ENCODE measurements around the gene TAF4B.
"Not testable (repeated sequence)": the region's sequence is repeated elsewhere in the genome, so short reads cannot be mapped to it uniquely, and the experiment has no call there.

TAF4B gene

DNA sequence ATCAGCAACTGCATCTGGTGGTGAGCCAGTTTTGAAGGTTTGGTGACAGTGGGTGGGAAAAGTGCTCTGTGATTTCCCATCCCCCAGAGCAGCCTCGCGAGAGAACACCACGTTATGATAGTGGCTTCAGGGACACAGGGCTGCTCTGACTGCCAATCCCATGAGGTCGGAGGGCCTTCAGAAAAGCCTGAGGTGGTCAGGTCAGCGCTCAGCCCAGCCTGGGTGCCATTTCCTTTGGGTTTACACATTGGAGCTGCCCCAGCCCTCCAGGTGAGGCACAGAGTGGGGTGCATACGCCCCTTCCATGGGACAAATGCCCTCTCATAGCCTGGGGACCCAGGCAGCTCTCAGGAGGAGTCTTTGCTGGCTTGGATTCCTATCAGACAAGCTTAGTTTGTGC is 195.3 kb downstream of the TAF4B start:
- TF ChIP-seq TAF1 (IDR thresholded peaks at IDR 0.05; ENCODE audit: borderline replicate concordance, low read depth, low read length): no peak
- no peak for TF ChIP-seq POLR2A (IDR thresholded peaks at IDR 0.05; ENCODE audit: low read depth, low read length)
- no peak for TF ChIP-seq POLR2AphosphoS5 (IDR thresholded peaks at IDR 0.05; ENCODE audit: low read depth, low read length)
- DNase-seq (ENCODE audit: insufficient read length) (no peak), FAIRE-seq (no peak)

DNA sequence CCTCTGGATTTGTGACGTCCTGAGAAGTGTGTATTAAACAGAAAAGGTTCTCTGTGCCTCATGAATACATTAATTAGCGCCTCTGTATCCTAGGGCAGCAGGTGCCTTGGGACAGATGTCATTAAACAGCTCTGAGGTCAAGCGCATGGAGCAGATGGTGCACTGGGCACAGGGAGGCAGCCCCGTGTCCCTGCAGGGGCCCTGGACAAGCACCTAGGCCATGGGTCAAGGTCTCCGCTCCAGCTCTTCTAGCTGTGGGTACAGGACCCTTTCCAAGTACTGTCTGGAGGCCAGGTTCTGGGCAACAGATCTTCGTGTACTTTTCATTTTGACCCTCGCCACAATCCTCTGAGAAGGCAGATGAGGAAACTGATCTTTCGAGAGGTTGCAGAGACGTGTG is 195.7 kb downstream of the TAF4B start:
- DNase-seq (ENCODE audit: insufficient read length) (no peak), FAIRE-seq (no peak)
- TF ChIP-seq TAF1 (IDR thresholded peaks at IDR 0.05; ENCODE audit: borderline replicate concordance, low read depth, low read length) (no peak), POLR2AphosphoS5 (IDR thresholded peaks at IDR 0.05; ENCODE audit: low read depth, low read length) (no peak), POLR2A (IDR thresholded peaks at IDR 0.05; ENCODE audit: low read depth, low read length) (no peak)

DNA sequence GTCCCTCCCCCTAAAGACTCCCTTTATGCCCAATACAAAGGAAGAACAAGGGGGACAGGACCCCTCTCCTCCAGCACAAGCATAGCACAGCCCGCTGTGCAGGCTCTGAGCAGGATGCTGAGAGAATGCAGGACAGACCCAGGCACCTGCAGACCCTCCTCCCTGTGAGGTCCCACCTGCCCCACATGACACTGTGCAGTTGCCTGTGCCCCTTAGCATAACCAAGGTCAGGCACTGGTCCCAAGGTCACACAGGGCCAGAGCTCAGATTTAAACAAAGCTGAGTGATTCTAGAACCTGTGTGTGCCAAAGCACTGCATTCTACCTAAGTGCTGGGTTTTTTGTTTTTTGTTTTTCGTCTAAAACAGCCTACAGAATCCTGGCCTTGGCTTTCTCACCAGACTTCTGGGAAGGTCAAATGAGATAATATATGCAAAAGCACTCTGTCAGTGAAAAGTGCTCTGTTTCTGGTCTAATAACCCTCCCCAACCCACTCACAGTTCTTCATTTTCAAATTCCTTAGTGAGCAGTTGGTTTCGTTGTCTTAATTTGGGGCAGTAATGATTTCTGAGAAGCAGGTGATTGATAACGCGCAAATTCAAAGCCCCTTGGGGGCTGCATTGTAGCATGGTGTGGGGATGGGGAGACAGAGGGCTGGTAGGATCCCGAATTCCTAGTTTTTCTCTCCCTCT is 196.4 kb downstream of the TAF4B start:
- FAIRE-seq: peak; percentile 86
- no peak for DNase-seq (ENCODE audit: insufficient read length)
- TF ChIP-seq POLR2A (IDR thresholded peaks at IDR 0.05; ENCODE audit: low read depth, low read length): no peak
- TF ChIP-seq POLR2AphosphoS5 (IDR thresholded peaks at IDR 0.05; ENCODE audit: low read depth, low read length): no peak
- TF ChIP-seq TAF1 (IDR thresholded peaks at IDR 0.05; ENCODE audit: borderline replicate concordance, low read depth, low read length): no peak

GRCh38 chr18:26424428-26425147 is 198.3 kb downstream of the TAF4B start:
- FAIRE-seq: no peak
- DNase-seq (ENCODE audit: insufficient read length): no peak
- TF ChIP-seq TAF1 (IDR thresholded peaks at IDR 0.05; ENCODE audit: borderline replicate concordance, low read depth, low read length): no peak
- no peak for TF ChIP-seq POLR2A (IDR thresholded peaks at IDR 0.05; ENCODE audit: low read depth, low read length)
- TF ChIP-seq POLR2AphosphoS5 (IDR thresholded peaks at IDR 0.05; ENCODE audit: low read depth, low read length): no peak

DNA sequence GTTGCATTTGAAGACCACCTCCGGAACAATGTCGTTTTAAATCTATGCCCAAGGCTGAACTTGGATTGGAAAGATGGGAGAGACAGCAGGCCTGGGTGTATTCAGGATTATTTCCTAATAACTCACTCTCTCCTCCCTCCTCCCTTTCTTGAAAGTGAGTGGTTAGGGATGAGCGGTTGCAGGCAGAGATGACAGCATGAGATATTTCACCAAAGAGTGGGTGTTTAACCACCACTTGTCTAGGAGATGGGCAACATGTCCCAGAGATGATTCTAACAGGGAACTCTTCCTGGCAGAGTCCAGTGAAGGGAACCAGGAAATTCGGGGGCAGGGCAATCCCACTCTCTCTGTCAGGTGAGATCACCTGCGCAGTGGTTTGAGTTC is 198.9 kb downstream of the TAF4B start:
- TF ChIP-seq POLR2AphosphoS5 (IDR thresholded peaks at IDR 0.05; ENCODE audit: low read depth, low read length) (no peak), POLR2A (IDR thresholded peaks at IDR 0.05; ENCODE audit: low read depth, low read length) (no peak), TAF1 (IDR thresholded peaks at IDR 0.05; ENCODE audit: borderline replicate concordance, low read depth, low read length) (no peak)
- no peak for FAIRE-seq
- no peak for DNase-seq (ENCODE audit: insufficient read length)

DNA sequence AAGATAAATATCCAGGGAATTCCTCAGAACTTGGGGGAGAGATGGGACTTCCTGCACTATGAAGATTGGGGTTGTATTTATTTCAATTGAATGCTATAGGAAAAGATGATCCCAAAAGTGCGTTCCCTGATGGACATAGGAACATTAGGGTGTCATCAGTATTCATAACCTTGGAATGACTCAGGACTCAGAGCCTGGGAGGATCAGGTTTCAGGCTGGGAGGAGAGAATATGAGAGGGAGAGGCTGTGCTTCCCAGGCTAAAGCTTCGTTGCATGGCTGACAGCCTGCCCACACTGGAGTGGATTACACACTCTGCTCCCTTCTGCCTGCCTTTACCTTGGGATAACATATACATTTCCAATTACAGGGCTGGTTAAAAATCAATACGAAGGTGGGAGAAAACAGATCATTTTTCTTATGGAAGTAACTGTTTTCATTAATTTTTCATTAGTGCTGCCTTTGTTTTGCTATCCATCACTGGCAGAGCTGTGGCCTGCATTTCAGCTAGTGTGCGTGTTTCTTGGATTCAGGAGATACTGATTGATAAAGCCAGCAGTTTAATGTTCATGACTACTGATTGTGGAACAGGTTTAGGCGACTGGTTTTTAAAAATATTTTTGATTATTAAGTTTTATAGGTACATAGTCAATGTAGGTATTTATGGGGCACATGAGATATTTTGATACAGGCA is 203.4 kb downstream of the TAF4B start:
- TF ChIP-seq POLR2A (IDR thresholded peaks at IDR 0.05; ENCODE audit: low read depth, low read length): no peak
- TF ChIP-seq TAF1 (IDR thresholded peaks at IDR 0.05; ENCODE audit: borderline replicate concordance, low read depth, low read length): no peak
- no peak for TF ChIP-seq POLR2AphosphoS5 (IDR thresholded peaks at IDR 0.05; ENCODE audit: low read depth, low read length)
- no peak for DNase-seq (ENCODE audit: insufficient read length)
- no peak for FAIRE-seq

DNA sequence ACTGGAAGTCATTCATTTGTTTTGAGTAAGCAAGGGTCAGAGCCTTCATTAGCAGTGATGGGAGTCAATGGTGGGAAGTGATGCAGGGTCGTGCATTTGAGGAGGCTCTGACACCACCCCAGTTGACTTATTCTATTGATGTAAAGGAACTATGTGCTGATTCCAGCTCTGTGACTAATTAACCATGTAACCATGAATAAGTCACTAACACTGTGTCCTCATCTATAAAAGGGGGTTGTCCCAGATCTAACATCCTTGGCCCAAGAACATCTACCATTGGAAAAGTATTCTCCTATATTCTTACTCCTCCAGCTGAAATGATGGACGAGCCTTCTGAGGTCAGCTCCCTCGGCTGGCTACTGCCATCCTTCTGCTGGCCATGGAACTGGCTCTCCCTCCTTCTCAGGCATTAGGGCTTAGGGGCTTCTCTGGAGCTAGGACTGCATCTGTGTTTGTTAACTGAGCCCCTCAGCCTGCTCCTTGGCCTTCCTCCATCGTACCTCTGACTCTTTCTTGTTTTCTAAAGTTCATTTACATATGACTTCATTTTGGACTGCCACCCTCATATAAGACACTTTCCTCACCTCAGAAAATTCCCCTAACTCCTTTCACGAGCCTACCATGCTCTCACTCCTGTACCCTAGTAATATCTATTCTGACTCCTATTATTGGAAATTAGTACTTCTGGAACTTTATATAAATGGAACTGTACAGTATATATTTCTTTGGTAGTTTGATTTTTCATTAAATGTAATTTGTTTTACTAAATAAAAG is 206.6 kb downstream of the TAF4B start:
- FAIRE-seq (no peak), DNase-seq (ENCODE audit: insufficient read length) (no peak)
- no peak for TF ChIP-seq TAF1 (IDR thresholded peaks at IDR 0.05; ENCODE audit: borderline replicate concordance, low read depth, low read length)
- no peak for TF ChIP-seq POLR2A (IDR thresholded peaks at IDR 0.05; ENCODE audit: low read depth, low read length)
- TF ChIP-seq POLR2AphosphoS5 (IDR thresholded peaks at IDR 0.05; ENCODE audit: low read depth, low read length): no peak

GRCh38 chr18:26434887-26435286 is 208.6 kb downstream of the TAF4B start:
- FAIRE-seq (no peak), DNase-seq (ENCODE audit: insufficient read length) (no peak)
- TF ChIP-seq TAF1 (IDR thresholded peaks at IDR 0.05; ENCODE audit: borderline replicate concordance, low read depth, low read length) (no peak), POLR2AphosphoS5 (IDR thresholded peaks at IDR 0.05; ENCODE audit: low read depth, low read length) (no peak), POLR2A (IDR thresholded peaks at IDR 0.05; ENCODE audit: low read depth, low read length) (no peak)

DNA sequence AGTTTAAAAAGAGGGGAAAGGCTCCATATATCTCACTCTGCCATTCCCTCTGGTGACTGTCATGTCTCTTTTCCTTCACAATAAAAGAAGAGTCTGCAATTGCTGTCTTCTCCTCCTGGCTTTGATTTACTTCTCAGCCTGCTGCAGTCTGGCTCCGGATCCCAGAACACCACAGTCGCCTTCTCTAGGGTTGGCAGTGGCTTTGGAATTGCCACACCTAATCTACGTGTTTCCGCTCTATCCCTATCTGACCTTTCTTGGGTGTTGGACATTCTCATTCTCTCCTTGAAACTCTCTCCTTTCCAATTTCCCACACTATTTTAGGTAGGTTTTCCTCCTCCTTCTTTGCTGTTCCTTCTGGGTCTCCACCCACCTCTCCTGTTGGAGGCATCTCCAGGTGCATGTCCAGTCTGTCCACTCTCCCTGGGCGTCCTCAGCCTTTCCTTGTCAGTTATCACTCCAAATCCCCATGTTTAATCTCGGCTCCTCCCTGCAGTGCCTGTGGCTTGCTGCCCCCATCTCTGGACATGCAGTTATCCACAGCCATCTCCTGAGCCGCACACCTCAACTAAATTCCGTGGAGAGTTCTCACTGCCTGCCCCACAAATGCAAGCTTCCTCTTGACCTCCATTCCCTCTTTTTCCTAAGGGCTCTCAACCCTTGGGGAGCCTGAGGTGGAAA is 209.3 kb downstream of the TAF4B start:
- no peak for FAIRE-seq
- DNase-seq (ENCODE audit: insufficient read length): no peak
- TF ChIP-seq POLR2A (IDR thresholded peaks at IDR 0.05; ENCODE audit: low read depth, low read length) (no peak), POLR2AphosphoS5 (IDR thresholded peaks at IDR 0.05; ENCODE audit: low read depth, low read length) (no peak), TAF1 (IDR thresholded peaks at IDR 0.05; ENCODE audit: borderline replicate concordance, low read depth, low read length) (no peak)

DNA sequence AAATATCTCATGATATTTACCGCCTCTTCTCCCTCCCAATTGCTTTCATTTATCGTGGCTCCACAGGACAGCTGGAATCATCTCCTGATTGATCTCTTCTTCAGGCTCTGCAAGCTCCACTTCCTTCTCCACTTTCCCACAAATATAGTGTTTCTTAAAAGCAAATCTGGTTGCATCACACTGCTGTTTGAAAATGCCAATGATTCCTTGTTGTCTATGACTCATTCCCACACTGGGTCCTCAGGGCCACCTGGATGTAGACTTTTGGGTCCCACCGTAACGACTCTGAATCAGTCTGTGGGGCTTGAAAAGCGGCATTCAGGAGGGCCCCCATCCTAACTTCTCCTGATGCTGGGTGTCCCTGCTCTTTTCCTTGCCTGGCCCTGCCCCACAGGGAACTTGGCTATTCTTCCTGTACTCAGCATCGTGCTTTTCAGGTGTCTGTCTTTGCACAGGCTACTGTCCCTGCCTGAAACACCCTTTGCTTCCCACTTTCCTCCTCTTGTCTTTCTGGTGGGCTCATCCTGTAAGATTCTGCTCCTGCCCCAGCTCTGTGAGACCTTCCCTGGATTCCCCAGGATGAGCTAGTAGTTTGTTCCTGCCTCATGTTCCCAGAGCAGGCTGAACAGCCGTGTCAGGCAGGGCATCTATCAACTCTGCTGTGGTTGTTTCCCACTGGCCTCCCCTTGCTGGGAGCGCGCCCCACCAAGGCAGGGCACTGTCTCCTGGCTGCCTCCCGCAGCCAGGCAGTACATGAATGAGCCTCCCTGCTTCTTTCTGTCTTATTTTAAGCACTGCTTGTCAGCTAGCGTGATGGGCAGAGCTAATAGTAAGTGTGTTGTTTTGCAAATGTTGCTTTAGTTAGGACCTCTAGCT is 210.2 kb downstream of the TAF4B start:
- TF ChIP-seq POLR2A (IDR thresholded peaks at IDR 0.05; ENCODE audit: low read depth, low read length): no peak
- no peak for TF ChIP-seq POLR2AphosphoS5 (IDR thresholded peaks at IDR 0.05; ENCODE audit: low read depth, low read length)
- TF ChIP-seq TAF1 (IDR thresholded peaks at IDR 0.05; ENCODE audit: borderline replicate concordance, low read depth, low read length): no peak
- DNase-seq (ENCODE audit: insufficient read length) (no peak), FAIRE-seq (no peak)

GRCh38 chr18:26437634-26438033 is 211.4 kb downstream of the TAF4B start:
- not testable (repeated sequence) for DNase-seq (ENCODE audit: insufficient read length); FAIRE-seq

Data from GM12892 (cell line).